ENCODE results near the gene TSPYL6.

DNA sequence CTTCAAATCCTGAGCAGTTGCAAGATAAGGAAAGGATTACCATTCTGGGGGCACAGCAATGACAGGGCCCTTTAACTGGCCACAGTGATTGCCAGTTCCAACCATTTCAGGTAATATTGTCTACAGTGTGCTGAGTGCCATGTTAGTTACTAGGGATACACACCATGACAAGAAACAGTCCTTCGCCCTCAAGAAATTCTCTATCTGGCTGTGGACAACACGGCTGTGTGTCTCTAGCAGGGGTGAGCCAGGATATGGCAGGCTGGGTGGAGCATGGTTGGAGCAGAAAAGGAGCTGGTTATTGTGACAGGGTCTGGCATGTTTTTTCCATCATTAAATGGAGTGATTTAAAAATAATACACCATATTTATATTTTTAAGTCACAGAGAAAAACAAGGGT lies 31.0 kb downstream of the TSPYL6 start:
- no peak for TF ChIP-seq EZH2 (IDR thresholded peaks at IDR 0.05)
- no peak for TF ChIP-seq POLR2AphosphoS5 (IDR thresholded peaks at IDR 0.05; ENCODE audit: borderline replicate concordance, low read depth, low read length)

All from SK-N-MC (cell line).